Measurements from ENCODE around the gene ZBTB18. TPM values are rescaled to one million over a fixed set of nuclear protein-coding genes. Genes with fewer than 3 reads are reported as not detected.

The ZBTB18 gene
- total RNA-seq, 1 experiment from 2014 or later = 1.8 TPM

GRCh38 chr1:244005455-244005854 is 45.6 kb upstream of the ZBTB18 start (continued):
- no peak for TF ChIP-seq ZBTB33 (IDR thresholded peaks at IDR 0.05; ENCODE audit: extremely low read depth, insufficient replicate concordance, low read length)

- H3K36me3 ChIP-seq (ENCODE audit: control insufficient read depth in 1 of 2, insufficient read depth in 2 of 2, low read length in 2 of 2) = no peaks in the 10 kb centered on the region
- DNase-seq (ENCODE audit: low read depth, low spot score) = no peak
- H4K20me1 ChIP-seq (ENCODE audit: insufficient read depth) = no peaks in the 10 kb centered on the region
- ChIA-PET POLR2A (no interaction called here), RAD21 (ENCODE audit: low non-redundant PET in 1 of 2, low total read pairs in 2 of 2, uncharacterized antibody in 2 of 2, unreplicated experiment in 2 of 2) (no interaction called here), CTCF (no interaction called here)
- peaks cover 46% of the 10 kb centered on the region for H3K27me3 ChIP-seq (ENCODE audit: insufficient read depth, low read length)
- no peaks in the 10 kb centered on the region for H3K9me2 ChIP-seq (ENCODE audit: insufficient read depth)
- H3K79me2 ChIP-seq (ENCODE audit: insufficient read depth, low read length) = no peaks in the 10 kb centered on the region
- no TSS peak for BruUV-seq (replicated peaks)
- H2AFZ ChIP-seq (ENCODE audit: low read depth, low read length, poor library complexity, severe bottlenecking) = no peak overlapping the region
- intact Hi-C loops (cut with micrococcal nuclease) = no loop called here
- no peak overlapping the region for H3K4me3 ChIP-seq (replicated peaks in 1 of 2; ENCODE audit: low read depth in 1 of 2, low read length in 2 of 2)
- H3K27ac ChIP-seq (ENCODE audit: low read depth, low read length) = no peak overlapping the region
- H3K4me1 ChIP-seq (ENCODE audit: control insufficient read depth in 1 of 2, insufficient read depth in 2 of 2, low read length in 2 of 2) = no peaks in the 10 kb centered on the region
- H3K4me2 ChIP-seq (ENCODE audit: low read length) = no peak overlapping the region
- no peak overlapping the region for H3K9ac ChIP-seq (ENCODE audit: low read length)
- H3K9me3 ChIP-seq (ENCODE audit: control insufficient read depth in 1 of 2, insufficient read depth in 1 of 2, low read depth in 1 of 2, low read length in 2 of 2) = no peaks in the 10 kb centered on the region
- no peak for ATAC-seq
- no peak for TF ChIP-seq ELF1 (IDR thresholded peaks at IDR 0.05; ENCODE audit: borderline replicate concordance, low read depth)
- no peak for TF ChIP-seq ZNF274 (IDR thresholded peaks at IDR 0.05; ENCODE audit: low read depth, low read length)
- TF ChIP-seq CEBPB (IDR thresholded peaks at IDR 0.05; ENCODE audit: low read depth) = no peak
- TF ChIP-seq POLR2A (IDR thresholded peaks at IDR 0.05; ENCODE audit: borderline replicate concordance, extremely low read depth, insufficient read depth, insufficient read length) = no peak
- no peak for TF ChIP-seq CBX3 (IDR thresholded peaks at IDR 0.05; ENCODE audit: low read depth)
- no peak for TF ChIP-seq TCF7L2 (IDR thresholded peaks at IDR 0.05; ENCODE audit: borderline replicate concordance, extremely low read depth, insufficient read depth, insufficient read length)
- TF ChIP-seq ZFX (IDR thresholded peaks at IDR 0.05) = no peak
Measured at GRCh38 chr1:244006381-244006901, 44.6 kb upstream of the ZBTB18 start.

Measured in HCT116 (cell line).